ENCODE measurements around the gene CGB7. TPM values are rescaled to one million over a fixed set of nuclear protein-coding genes. Genes with fewer than 3 reads are reported as not detected.
A peak's percentile ranks its signal among the peaks of the same experiment; 100 is the strongest.

Gene CGB7
- total and polyA plus RNA-seq, 9 of the 15 experiments (the other 6 are each of a cell fraction or from before 2014, with no cell fraction given): not detected

GRCh38 chr19:49014123-49014869, 43.3 kb downstream of the CGB7 start (continued):
- TF ChIP-seq HOMEZ (CRISPR knock-in tag; IDR thresholded peaks at IDR 0.05) (no peak), ZNF133 (CRISPR knock-in tag; IDR thresholded peaks at IDR 0.05) (no peak), DIDO1 (tag; IDR thresholded peaks at IDR 0.05; ENCODE audit: low read depth) (no peak), CBX8 (IDR thresholded peaks at IDR 0.05; ENCODE audit: borderline replicate concordance, extremely low read depth, low read depth, low read length, poor library complexity, severe bottlenecking) (no peak), ZKSCAN3 (CRISPR knock-in tag; IDR thresholded peaks at IDR 0.05) (no peak), SIN3A (IDR thresholded peaks at IDR 0.05; ENCODE audit: borderline replicate concordance in 2 of 2, control insufficient read depth in 1 of 2, low read depth in 2 of 2, low read length in 2 of 2) (no peak), ZNF140 (CRISPR knock-in tag; IDR thresholded peaks at IDR 0.05) (no peak), BDP1 (IDR thresholded peaks at IDR 0.05; ENCODE audit: insufficient read depth, insufficient read length) (no peak), GTF3C2 (IDR thresholded peaks at IDR 0.05; ENCODE audit: borderline replicate concordance, extremely low read depth, insufficient read length) (no peak), DPF2 (IDR thresholded peaks at IDR 0.05) (peak; percentile 33; the same call in 1 of the 2 replicates), BRCA1 (IDR thresholded peaks at IDR 0.05) (no peak), BRCA1 (CRISPR knock-in tag; IDR thresholded peaks at IDR 0.05) (no peak), SRF (CRISPR knock-in tag; IDR thresholded peaks at IDR 0.05) (no peak), TRIM24 (IDR thresholded peaks at IDR 0.05) (no peak), TOE1 (IDR thresholded peaks at IDR 0.05; ENCODE audit: borderline replicate concordance) (peak; percentile 41; the same call in 1 of the 2 replicates), TOE1 (CRISPR knock-in tag; IDR thresholded peaks at IDR 0.05; ENCODE audit: borderline replicate concordance, low read depth) (no peak), TAL1 (IDR thresholded peaks at IDR 0.05) (no peak), RUNX1 (IDR thresholded peaks at IDR 0.05; ENCODE audit: low read depth) (no peak), RBM14 (IDR thresholded peaks at IDR 0.05; ENCODE audit: borderline replicate concordance, insufficient read depth, low read depth, low read length) (no peak), EGR1 (conservative IDR thresholded peaks at IDR 0.05) (peak; percentile 79), ZNF316 (IDR thresholded peaks at IDR 0.05) (no peak)
- TF ChIP-seq, protein P1, sequence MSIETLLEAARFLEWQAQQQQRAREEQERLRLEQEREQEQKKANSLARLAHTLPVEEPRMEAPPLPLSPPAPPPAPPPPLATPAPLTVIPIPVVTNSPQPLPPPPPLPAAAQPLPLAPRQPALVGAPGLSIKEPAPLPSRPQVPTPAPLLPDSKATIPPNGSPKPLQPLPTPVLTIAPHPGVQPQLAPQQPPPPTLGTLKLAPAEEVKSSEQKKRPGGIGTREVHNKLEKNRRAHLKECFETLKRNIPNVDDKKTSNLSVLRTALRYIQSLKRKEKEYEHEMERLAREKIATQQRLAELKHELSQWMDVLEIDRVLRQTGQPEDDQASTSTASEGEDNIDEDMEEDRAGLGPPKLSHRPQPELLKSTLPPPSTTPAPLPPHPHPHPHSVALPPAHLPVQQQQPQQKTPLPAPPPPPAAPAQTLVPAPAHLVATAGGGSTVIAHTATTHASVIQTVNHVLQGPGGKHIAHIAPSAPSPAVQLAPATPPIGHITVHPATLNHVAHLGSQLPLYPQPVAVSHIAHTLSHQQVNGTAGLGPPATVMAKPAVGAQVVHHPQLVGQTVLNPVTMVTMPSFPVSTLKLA (conservative IDR thresholded peaks at IDR 0.05): no peak
